ENCODE results near the gene TTF2. TPM values are rescaled to one million over a fixed set of nuclear protein-coding genes. Genes with fewer than 3 reads are reported as not detected.

The TTF2 gene
- total RNA-seq, 1 experiment from 2014 or later = 88.8 TPM

- TF ChIP-seq ARID4B (CRISPR knock-in tag; IDR thresholded peaks at IDR 0.05; ENCODE audit: borderline replicate concordance) = no peak
- TF ChIP-seq, protein P1, sequence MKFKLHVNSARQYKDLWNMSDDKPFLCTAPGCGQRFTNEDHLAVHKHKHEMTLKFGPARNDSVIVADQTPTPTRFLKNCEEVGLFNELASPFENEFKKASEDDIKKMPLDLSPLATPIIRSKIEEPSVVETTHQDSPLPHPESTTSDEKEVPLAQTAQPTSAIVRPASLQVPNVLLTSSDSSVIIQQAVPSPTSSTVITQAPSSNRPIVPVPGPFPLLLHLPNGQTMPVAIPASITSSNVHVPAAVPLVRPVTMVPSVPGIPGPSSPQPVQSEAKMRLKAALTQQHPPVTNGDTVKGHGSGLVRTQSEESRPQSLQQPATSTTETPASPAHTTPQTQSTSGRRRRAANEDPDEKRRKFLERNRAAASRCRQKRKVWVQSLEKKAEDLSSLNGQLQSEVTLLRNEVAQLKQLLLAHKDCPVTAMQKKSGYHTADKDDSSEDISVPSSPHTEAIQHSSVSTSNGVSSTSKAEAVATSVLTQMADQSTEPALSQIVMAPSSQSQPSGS (CRISPR knock-in tag; IDR thresholded peaks at IDR 0.05; ENCODE audit: borderline replicate concordance, low read depth) = no peak
These were observed 6.2 kb downstream of the TTF2 start (continued) for GRCh38 chr1:117066367-117066766.

- ATAC-seq = peak; percentile 88
- POLR2A ChIA-PET = no interaction called here
- Mint-ChIP-seq H3K4me1 (no peaks in the 10 kb centered on the region), H3K9me3 (no peaks in the 10 kb centered on the region), H3K36me3 (peaks cover 48% of the 10 kb centered on the region), H3K27me3 (ENCODE audit: low read depth) (no peaks in the 10 kb centered on the region), H3K4me3 (no peak overlapping the region), H3K27ac (0 out of 2 replicates have a peak overlapping the region, but pooled peaks have one; percentile 50)
- CTCF ChIA-PET = interaction anchor here (0.6 to 2.1 kb wide), 12 partner anchors 11 to 472 kb away, joined by 3 to 29 read pairs (median 4); no protein-coding TSS in a partner anchor
- DNase-seq (ENCODE audit: low spot score) = peak; percentile 30
- TF ChIP-seq, protein P2, sequence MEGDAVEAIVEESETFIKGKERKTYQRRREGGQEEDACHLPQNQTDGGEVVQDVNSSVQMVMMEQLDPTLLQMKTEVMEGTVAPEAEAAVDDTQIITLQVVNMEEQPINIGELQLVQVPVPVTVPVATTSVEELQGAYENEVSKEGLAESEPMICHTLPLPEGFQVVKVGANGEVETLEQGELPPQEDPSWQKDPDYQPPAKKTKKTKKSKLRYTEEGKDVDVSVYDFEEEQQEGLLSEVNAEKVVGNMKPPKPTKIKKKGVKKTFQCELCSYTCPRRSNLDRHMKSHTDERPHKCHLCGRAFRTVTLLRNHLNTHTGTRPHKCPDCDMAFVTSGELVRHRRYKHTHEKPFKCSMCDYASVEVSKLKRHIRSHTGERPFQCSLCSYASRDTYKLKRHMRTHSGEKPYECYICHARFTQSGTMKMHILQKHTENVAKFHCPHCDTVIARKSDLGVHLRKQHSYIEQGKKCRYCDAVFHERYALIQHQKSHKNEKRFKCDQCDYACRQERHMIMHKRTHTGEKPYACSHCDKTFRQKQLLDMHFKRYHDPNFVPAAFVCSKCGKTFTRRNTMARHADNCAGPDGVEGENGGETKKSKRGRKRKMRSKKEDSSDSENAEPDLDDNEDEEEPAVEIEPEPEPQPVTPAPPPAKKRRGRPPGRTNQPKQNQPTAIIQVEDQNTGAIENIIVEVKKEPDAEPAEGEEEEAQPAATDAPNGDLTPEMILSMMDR (IDR thresholded peaks at IDR 0.05) = peak; percentile 57
- no peak for TF ChIP-seq ATF1 (CRISPR knock-in tag; IDR thresholded peaks at IDR 0.05)
These were observed 7.6 kb downstream of the TTF2 start for GRCh38 chr1:117067533-117068370.

DNA sequence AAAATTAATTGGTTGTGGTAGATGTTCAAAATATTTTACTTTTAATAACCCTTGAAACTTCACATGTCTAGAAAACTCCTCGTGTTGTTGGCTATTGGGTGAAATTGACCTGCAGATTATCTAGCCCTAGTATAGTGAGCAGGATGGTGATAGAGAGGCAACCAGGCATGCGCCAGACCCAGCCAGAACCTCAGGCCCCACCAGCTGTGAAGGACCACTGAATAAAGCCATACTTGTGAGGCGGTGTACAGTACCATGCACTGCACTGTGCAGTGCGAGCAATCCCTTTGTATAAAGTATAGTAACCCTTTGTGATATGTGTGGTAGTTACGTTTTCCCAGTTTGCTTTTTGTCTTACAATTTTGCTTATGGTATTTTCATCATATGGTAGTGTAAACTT lies 8.5 kb downstream of the TTF2 start:
- CTCF ChIA-PET = interaction anchor here (2.1 kb wide), 1 partner anchor 217 kb away, joined by 29 read pairs; no protein-coding TSS in a partner anchor
- Mint-ChIP-seq H3K27me3 (ENCODE audit: low read depth) (no peaks in the 10 kb centered on the region), H3K27ac (no peak overlapping the region), H3K4me1 (no peaks in the 10 kb centered on the region), H3K9me3 (no peaks in the 10 kb centered on the region), H3K36me3 (peaks cover 46% of the 10 kb centered on the region), H3K4me3 (no peak overlapping the region)
- POLR2A ChIA-PET = no interaction called here
- ATAC-seq (no peak), DNase-seq (ENCODE audit: low spot score) (no peak)
- TF ChIP-seq NR2C2 (CRISPR knock-in tag; IDR thresholded peaks at IDR 0.05) = no peak
- TF ChIP-seq TCF7 (CRISPR knock-in tag; IDR thresholded peaks at IDR 0.05; ENCODE audit: low read depth) = no peak
- TF ChIP-seq GABPB1 (CRISPR knock-in tag; IDR thresholded peaks at IDR 0.05) = no peak
- no peak for TF ChIP-seq ZNF121 (CRISPR knock-in tag; IDR thresholded peaks at IDR 0.05)
- TF ChIP-seq HMGXB4 (CRISPR knock-in tag; IDR thresholded peaks at IDR 0.05) = no peak
